Naive B cell (primary cell): Measurements from ENCODE around the gene NMNAT3. TPM values are rescaled to one million over a fixed set of nuclear protein-coding genes. Genes with fewer than 3 reads are reported as not detected.

Experiments
- ATAC-seq, 2 donors: fragments of 150-1000 bp; cut with Tn5 transposase; 2 replicates each; pipeline ENCODE4 v1.10.0; 2021; ENCODE audit warnings: low read depth in 2 of 2, mild to moderate bottlenecking in 2 of 2, moderate library complexity in 2 of 2
- DNase-seq: peaks from one replicate; pipeline ENCODE4 v3.0.0; 2022
- H3K27ac Mint-ChIP-seq, 6 donors: one replicate each; pipeline ENCODE4 v1.8.0; 2020 to 2022; ENCODE audit warnings: mild to moderate bottlenecking in 6 of 6, mixed read lengths in 6 of 6, moderate library complexity in 5 of 6, inconsistent platforms in 2 of 6
- H3K27me3 Mint-ChIP-seq, 3 donors: one replicate each; pipeline ENCODE4 v1.8.0; 2021 to 2022; ENCODE audit warnings: mixed read lengths in 3 of 3, mild to moderate bottlenecking in 1 of 3
- H3K36me3 Mint-ChIP-seq, 2 donors: one replicate each; pipeline ENCODE4 v1.8.0; 2020 to 2022; ENCODE audit warnings: mixed read lengths in 2 of 2, inconsistent platforms in 1 of 2, mild to moderate bottlenecking in 1 of 2
- H3K4me1 Mint-ChIP-seq, 3 donors: one replicate each; pipeline ENCODE4 v1.8.0; 2020 to 2022; ENCODE audit warnings: mixed read lengths in 3 of 3, inconsistent platforms in 1 of 3, mild to moderate bottlenecking in 1 of 3, moderate library complexity in 1 of 3
- H3K4me3 Mint-ChIP-seq, 8 donors: one replicate each; pipeline ENCODE4 v1.8.0; 2020 to 2022; ENCODE audit warnings: mild to moderate bottlenecking in 8 of 8, mixed read lengths in 8 of 8, moderate library complexity in 8 of 8, inconsistent platforms in 2 of 8
- H3K9me3 Mint-ChIP-seq, 7 donors: one replicate each; pipeline ENCODE4 v1.8.0; 2020 to 2022; ENCODE audit warnings: mixed read lengths in 7 of 7, mild to moderate bottlenecking in 5 of 7, inconsistent platforms in 2 of 7, moderate library complexity in 1 of 7
- polyA plus RNA-seq, 6 donors: library from polyadenylated mRNA; unstranded; fragments of 300-500 nt; fragmentation: Illumina TruSeq; gene quantifications; one replicate each; pipeline ENCODE4 v1.2.3, GENCODE V29; 2021; ENCODE audit warnings: low read depth in 6 of 6

Gene NMNAT3
- 1 to 10 TPM in 5 of 6 donors, not detected in 1; 2.7 to 4.5 (median 3.3) TPM for polyA plus RNA-seq

- Mint-ChIP-seq H3K27me3 (peaks cover 0 to 26% (median 14%) of the 10 kb centered on the region in 3 donors), H3K36me3 (no peaks in the 10 kb centered on the region), H3K4me3 (peak within 1 kb of the TSS; percentile 75 to 92 (median 86)), H3K9me3 (no peaks in the 10 kb centered on the region), H3K27ac (peak within 1 kb of the TSS; percentile 16 to 98 (median 72)), H3K4me1 (peaks cover 0 to 12% (median 12%) of the 10 kb centered on the region in 3 donors)
- DNase-seq: peak; percentile 74
- peak; percentile 93 to 94 for ATAC-seq
Measured at GRCh38 chr3:139677388-139678155, at the start of gene NMNAT3. Gene NMNAT3 (minus strand): TSS chr3:139677972. CDS start chr3:139627724, 50,248 bp downstream.

GRCh38 chr3:139721370-139721769, 43.6 kb upstream of the NMNAT3 start:
- H3K27me3 Mint-ChIP-seq: peaks cover 5 to 28% (median 21%) of the 10 kb centered on the region in 3 donors
- H3K4me3 Mint-ChIP-seq: no peak overlapping the region
- H3K27ac Mint-ChIP-seq: no peak overlapping the region
- H3K9me3 Mint-ChIP-seq: peaks cover 0 to 5% (median 0%) of the 10 kb centered on the region in 7 donors
- H3K36me3 Mint-ChIP-seq: no peaks in the 10 kb centered on the region
- DNase-seq (no peak), ATAC-seq (no peak)
- no peaks in the 10 kb centered on the region for H3K4me1 Mint-ChIP-seq

DNA sequence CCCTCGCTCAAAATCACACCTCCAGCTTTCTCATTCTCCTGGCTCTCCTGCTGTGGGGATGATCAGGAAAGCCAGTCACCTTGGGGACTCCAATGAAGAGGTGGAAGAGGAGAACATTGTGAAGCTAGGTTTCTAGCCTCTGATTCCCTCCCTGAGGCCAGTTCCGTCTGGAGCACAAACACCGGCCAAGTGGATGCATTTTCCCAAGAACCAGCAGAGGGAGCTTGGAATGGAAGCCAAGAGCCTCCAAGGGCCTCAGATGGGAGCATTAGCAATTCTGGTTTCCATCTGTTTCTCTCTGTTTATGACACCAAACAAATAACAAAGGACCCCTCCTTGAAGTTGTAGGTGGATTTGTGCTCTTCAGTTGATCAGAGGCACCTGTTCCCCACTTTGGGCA, 40.6 kb upstream of the NMNAT3 start:
- Mint-ChIP-seq H3K4me3 (no peak overlapping the region), H3K27ac (no peak overlapping the region), H3K9me3 (no peaks in the 10 kb centered on the region), H3K4me1 (no peaks in the 10 kb centered on the region), H3K27me3 (peaks cover 0 to 33% (median 15%) of the 10 kb centered on the region in 3 donors), H3K36me3 (no peaks in the 10 kb centered on the region)
- DNase-seq (no peak), ATAC-seq (no peak)

- H3K27ac Mint-ChIP-seq: no peak overlapping the region
- H3K4me1 Mint-ChIP-seq: no peaks in the 10 kb centered on the region
- H3K4me3 Mint-ChIP-seq: no peak overlapping the region
- H3K9me3 Mint-ChIP-seq: no peaks in the 10 kb centered on the region
- H3K36me3 Mint-ChIP-seq: no peaks in the 10 kb centered on the region
- no peak for DNase-seq
- no peak for ATAC-seq
- H3K27me3 Mint-ChIP-seq: peaks cover 6 to 28% (median 15%) of the 10 kb centered on the region in 3 donors
Measured at GRCh38 chr3:139716908-139717485, 39.2 kb upstream of the NMNAT3 start.

GRCh38 chr3:139715743-139716360, 38.1 kb upstream of the NMNAT3 start:
- Mint-ChIP-seq H3K4me1 (no peaks in the 10 kb centered on the region), H3K27me3 (peaks cover 6 to 25% (median 11%) of the 10 kb centered on the region in 3 donors), H3K27ac (no peak overlapping the region), H3K36me3 (no peaks in the 10 kb centered on the region), H3K9me3 (no peaks in the 10 kb centered on the region), H3K4me3 (no peak overlapping the region)
- no peak for ATAC-seq
- no peak for DNase-seq

GRCh38 chr3:139715166-139715565, 37.4 kb upstream of the NMNAT3 start:
- no peak for ATAC-seq
- Mint-ChIP-seq H3K9me3 (no peaks in the 10 kb centered on the region), H3K27ac (peak overlapping the region in 1 of 6 donors; percentile 29), H3K36me3 (no peaks in the 10 kb centered on the region), H3K4me3 (no peak overlapping the region), H3K27me3 (peaks cover 13 to 24% (median 16%) of the 10 kb centered on the region in 3 donors), H3K4me1 (no peaks in the 10 kb centered on the region)
- DNase-seq: no peak

DNA sequence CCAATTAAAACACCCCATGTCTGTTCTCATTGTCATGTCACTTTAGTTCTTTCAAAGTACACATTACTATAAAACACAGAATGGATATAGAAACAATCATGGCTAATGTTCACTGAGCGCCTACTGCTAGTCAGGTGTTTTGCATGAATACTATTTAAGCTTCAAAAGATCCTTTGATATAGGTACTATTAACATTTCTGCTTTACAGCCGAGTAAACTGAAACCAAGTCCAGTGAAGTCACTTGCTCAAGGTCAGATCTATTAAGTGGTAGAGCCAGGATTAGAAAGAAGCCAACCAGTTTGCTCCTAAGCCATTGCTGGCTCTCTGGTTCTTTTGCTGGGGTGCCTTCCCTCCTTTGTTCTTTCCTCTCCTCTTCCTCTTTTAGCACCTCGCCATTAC, 32.4 kb upstream of the NMNAT3 start:
- Mint-ChIP-seq H3K4me3 (no peak overlapping the region), H3K36me3 (no peaks in the 10 kb centered on the region), H3K27me3 (peaks cover 9 to 18% (median 9%) of the 10 kb centered on the region in 3 donors), H3K4me1 (no peaks in the 10 kb centered on the region), H3K27ac (no peak overlapping the region), H3K9me3 (no peaks in the 10 kb centered on the region)
- ATAC-seq (no peak), DNase-seq (no peak)

DNA sequence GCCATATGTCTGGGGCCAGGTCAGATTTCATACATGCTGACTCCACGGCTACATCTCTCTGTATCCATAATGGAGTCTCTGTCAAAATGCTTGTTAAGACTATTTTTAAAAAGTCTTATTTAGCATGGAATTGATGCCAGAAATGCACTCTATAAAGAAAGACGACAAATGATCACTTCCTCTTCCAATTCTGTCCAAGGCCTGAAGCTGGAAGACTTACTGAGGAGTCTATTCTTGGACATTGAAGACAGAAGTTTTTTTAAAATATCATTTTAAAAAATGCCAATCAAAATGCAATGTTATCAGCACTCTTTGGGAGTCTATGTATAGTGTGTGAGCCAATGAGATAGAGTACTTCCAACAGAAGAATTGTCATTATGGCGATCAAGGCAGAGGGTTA, 27.9 kb upstream of the NMNAT3 start:
- Mint-ChIP-seq H3K27me3 (peaks cover 8 to 21% (median 10%) of the 10 kb centered on the region in 3 donors), H3K4me3 (no peak overlapping the region), H3K4me1 (no peaks in the 10 kb centered on the region), H3K9me3 (no peaks in the 10 kb centered on the region), H3K27ac (no peak overlapping the region), H3K36me3 (no peaks in the 10 kb centered on the region)
- DNase-seq (no peak), ATAC-seq (no peak)

DNA sequence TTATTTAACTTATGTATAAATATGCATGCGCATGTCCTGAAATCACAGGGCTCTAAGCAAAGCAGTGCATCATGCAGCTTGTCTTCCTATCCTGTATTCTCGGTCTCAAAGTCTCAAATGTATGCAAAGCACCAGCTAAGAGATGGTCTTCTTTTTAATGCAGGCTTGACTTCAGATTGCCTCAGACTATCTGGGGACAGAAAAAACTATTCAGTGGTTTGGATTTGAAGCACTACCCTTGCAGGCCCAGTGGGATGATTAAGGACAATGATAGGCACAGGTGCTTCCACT, 18.5 kb upstream of the NMNAT3 start:
- no peak overlapping the region for H3K27ac Mint-ChIP-seq
- H3K9me3 Mint-ChIP-seq: no peaks in the 10 kb centered on the region
- DNase-seq (no peak), ATAC-seq (no peak)
- H3K27me3 Mint-ChIP-seq: peaks cover 8 to 12% (median 12%) of the 10 kb centered on the region in 3 donors
- no peaks in the 10 kb centered on the region for H3K36me3 Mint-ChIP-seq
- H3K4me1 Mint-ChIP-seq: no peaks in the 10 kb centered on the region
- no peak overlapping the region for H3K4me3 Mint-ChIP-seq

- H3K27ac Mint-ChIP-seq: no peak overlapping the region
- H3K4me1 Mint-ChIP-seq: no peaks in the 10 kb centered on the region
- H3K36me3 Mint-ChIP-seq: no peaks in the 10 kb centered on the region
- no peaks in the 10 kb centered on the region for H3K9me3 Mint-ChIP-seq
- DNase-seq (no peak), ATAC-seq (no peak)
- no peak overlapping the region for H3K4me3 Mint-ChIP-seq
- peaks cover 6 to 8% (median 6%) of the 10 kb centered on the region in 3 donors for H3K27me3 Mint-ChIP-seq
Measured at GRCh38 chr3:139695426-139696313, 17.9 kb upstream of the NMNAT3 start.

DNA sequence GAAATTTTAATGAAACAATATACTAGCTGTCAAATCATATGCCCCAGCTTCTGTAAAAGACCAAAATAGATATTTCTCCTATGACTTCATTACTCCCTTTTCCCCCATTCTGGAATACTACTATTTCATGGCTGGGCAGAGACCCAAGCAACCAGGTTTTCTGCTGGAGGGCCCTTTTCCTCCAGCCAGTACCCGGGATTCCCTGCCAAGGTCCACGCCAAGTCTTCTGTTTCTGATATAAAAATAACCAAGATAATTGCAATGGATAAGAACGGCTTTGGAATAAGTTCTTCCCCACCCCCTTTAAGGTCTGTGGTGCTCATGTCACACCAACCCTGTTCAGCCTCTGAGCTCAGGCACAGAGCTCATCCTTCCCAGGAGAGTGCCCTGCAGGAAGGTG, 17.2 kb upstream of the NMNAT3 start:
- DNase-seq: no peak
- H3K36me3 Mint-ChIP-seq: no peaks in the 10 kb centered on the region
- H3K4me1 Mint-ChIP-seq: no peaks in the 10 kb centered on the region
- no peak for ATAC-seq
- no peaks in the 10 kb centered on the region for H3K9me3 Mint-ChIP-seq
- H3K27ac Mint-ChIP-seq: peak overlapping the region in 1 of 6 donors; percentile 54
- H3K4me3 Mint-ChIP-seq: no peak overlapping the region
- H3K27me3 Mint-ChIP-seq: peaks cover 0 to 1% (median 0%) of the 10 kb centered on the region in 3 donors

- Mint-ChIP-seq H3K9me3 (no peaks in the 10 kb centered on the region), H3K4me1 (no peaks in the 10 kb centered on the region), H3K4me3 (no peak overlapping the region), H3K36me3 (no peaks in the 10 kb centered on the region), H3K27me3 (no peaks in the 10 kb centered on the region), H3K27ac (no peak overlapping the region)
- ATAC-seq (no peak), DNase-seq (no peak)
Measured at GRCh38 chr3:139694542-139694941, 16.8 kb upstream of the NMNAT3 start.

- Mint-ChIP-seq H3K4me1 (no peaks in the 10 kb centered on the region), H3K27ac (no peak overlapping the region), H3K4me3 (no peak overlapping the region), H3K27me3 (peaks cover 10 to 12% (median 10%) of the 10 kb centered on the region in 3 donors), H3K9me3 (no peaks in the 10 kb centered on the region), H3K36me3 (no peaks in the 10 kb centered on the region)
- DNase-seq (no peak), ATAC-seq (no peak)
Measured at GRCh38 chr3:139691619-139692018, 13.8 kb upstream of the NMNAT3 start.
